ENCODE results near the gene FAM236B.
"Not testable (repeated sequence)": the region's sequence is repeated elsewhere in the genome, so short reads cannot be mapped to it uniquely, and the experiment has no call there.

The FAM236B gene

GRCh38 chrX:72782560-72782959 is at the start of gene FAM236B:
FAM236B (minus strand) TSS chrX:72782660; CDS start chrX:72782560, 100 bp downstream.
- not testable (repeated sequence) for DNase-seq (ENCODE audit: low read depth); H3K4me3 ChIP-seq (ENCODE audit: low read length)

- DNase-seq (ENCODE audit: low read depth); H3K4me3 ChIP-seq (ENCODE audit: low read length): not testable (repeated sequence)
These were observed 48.2 kb upstream of the FAM236B start for GRCh38 chrX:72830701-72831100.

- H3K4me3 ChIP-seq (ENCODE audit: low read length); DNase-seq (ENCODE audit: low read depth): not testable (repeated sequence)
These were observed 25.6 kb upstream of the FAM236B start, which contains the start of gene FAM236D for GRCh38 chrX:72808110-72808509. FAM236D (minus strand) TSS chrX:72808210; CDS start chrX:72808110, 100 bp downstream.

GRCh38 chrX:72790390-72790789 is 7.9 kb upstream of the FAM236B start:
- not testable (repeated sequence) for DNase-seq (ENCODE audit: low read depth); H3K4me3 ChIP-seq (ENCODE audit: low read length)

GRCh38 chrX:72788142-72788541 is 5.7 kb upstream of the FAM236B start:
- DNase-seq (ENCODE audit: low read depth); H3K4me3 ChIP-seq (ENCODE audit: low read length): not testable (repeated sequence)

- H3K4me3 ChIP-seq (ENCODE audit: low read length); DNase-seq (ENCODE audit: low read depth): not testable (repeated sequence)
These were observed 1.5 kb upstream of the FAM236B start for GRCh38 chrX:72783964-72784363.

- not testable (repeated sequence) for H3K4me3 ChIP-seq (ENCODE audit: low read length)
These were observed 991 bp upstream of the FAM236B start for GRCh38 chrX:72783365-72783936.

GRCh38 chrX:72778146-72778545 is 4.3 kb downstream of the FAM236B start:
- H3K4me3 ChIP-seq (ENCODE audit: low read length); DNase-seq (ENCODE audit: low read depth): not testable (repeated sequence)

More at GRCh38 chrX:72783365-72783936, 991 bp upstream of the FAM236B start:
- DNase-seq (ENCODE audit: low read depth) = not testable (repeated sequence)

- not testable (repeated sequence) for DNase-seq (ENCODE audit: low read depth)
These were observed 5.0 kb downstream of the FAM236B start for GRCh38 chrX:72777467-72777790.

GRCh38 chrX:72776653-72777466 is 5.6 kb downstream of the FAM236B start, which contains the start of gene DMRTC1B:
DMRTC1B (plus strand) TSS chrX:72776890; CDS start chrX:72845136, 68,246 bp downstream.
- DNase-seq (ENCODE audit: low read depth); H3K4me3 ChIP-seq (ENCODE audit: low read length): not testable (repeated sequence)

More at GRCh38 chrX:72777467-72777790, 5.0 kb downstream of the FAM236B start:
- not testable (repeated sequence) for H3K4me3 ChIP-seq (ENCODE audit: low read length)

GRCh38 chrX:72760454-72760853 is 22.0 kb downstream of the FAM236B start:
- H3K4me3 ChIP-seq (ENCODE audit: low read length); DNase-seq (ENCODE audit: low read depth): not testable (repeated sequence)

GRCh38 chrX:72748545-72748944 is 33.9 kb downstream of the FAM236B start:
- not testable (repeated sequence) for DNase-seq (ENCODE audit: low read depth); H3K4me3 ChIP-seq (ENCODE audit: low read length)

- DNase-seq (ENCODE audit: low read depth); H3K4me3 ChIP-seq (ENCODE audit: low read length): not testable (repeated sequence)
These were observed 36.9 kb downstream of the FAM236B start for GRCh38 chrX:72745546-72745945.

GRCh38 chrX:72735561-72735960 is 46.9 kb downstream of the FAM236B start:
- peak; percentile 8 for DNase-seq (ENCODE audit: low read depth)
- no peak overlapping the region for H3K4me3 ChIP-seq (ENCODE audit: low read length)
- no peak for TF ChIP-seq CTCF (conservative IDR thresholded peaks at IDR 0.05; ENCODE audit: low read length)

- not testable (repeated sequence) for DNase-seq (ENCODE audit: low read depth); H3K4me3 ChIP-seq (ENCODE audit: low read length)
These were observed 48.8 kb downstream of the FAM236B start for GRCh38 chrX:72733636-72734035.

Data from AG10803 (cell line).